Ishikawa (cell line): ENCODE data around the gene ASMTL.

ENCODE experiments used
- CEBPB ChIP-seq: IDR thresholded peaks from 2 replicates; pipeline ENCODE4 v1.6.1; 2012
- CREB1 ChIP-seq: IDR thresholded peaks from 2 replicates; pipeline ENCODE4 v1.6.1; 2012; ENCODE audit warnings: low read depth
- EGR1 ChIP-seq: IDR thresholded peaks from 2 replicates; pipeline ENCODE4 v1.6.1; 2012
- EP300 ChIP-seq: IDR thresholded peaks from 2 replicates; pipeline ENCODE4 v1.6.1; 2012; ENCODE audit warnings: borderline replicate concordance
- FOXM1 ChIP-seq: IDR thresholded peaks from 2 replicates; pipeline ENCODE4 v1.6.1; 2012; ENCODE audit warnings: low read depth, borderline replicate concordance
- NFIC ChIP-seq: IDR thresholded peaks from 2 replicates; pipeline ENCODE4 v1.6.1; 2012
- RAD21 ChIP-seq: IDR thresholded peaks from 2 replicates; pipeline ENCODE4 v1.6.1; 2012; ENCODE audit warnings: low read depth
- TAF1 ChIP-seq: IDR thresholded peaks from 2 replicates; pipeline ENCODE4 v1.6.1; 2012; ENCODE audit warnings: low read depth, mild to moderate bottlenecking
- TCF12 ChIP-seq: IDR thresholded peaks from 2 replicates; pipeline ENCODE4 v1.6.1; 2012; ENCODE audit warnings: low read depth
- TEAD4 ChIP-seq: IDR thresholded peaks from 2 replicates; pipeline ENCODE4 v1.6.1; 2012
- YY1 ChIP-seq: IDR thresholded peaks from 2 replicates; pipeline ENCODE4 v1.6.1; 2012; ENCODE audit warnings: low read depth
- TF ChIP-seq, protein P1 (sequence below): IDR thresholded peaks from 2 replicates; pipeline ENCODE4 v1.6.1; 2012; ENCODE audit warnings: low read depth, mild to moderate bottlenecking
- TF ChIP-seq, protein P2 (sequence below): IDR thresholded peaks from 2 replicates; pipeline ENCODE4 v1.6.1; 2012
- TF ChIP-seq, protein P3 (sequence below): IDR thresholded peaks from 2 replicates; pipeline ENCODE4 v1.6.1; 2012

DNA sequence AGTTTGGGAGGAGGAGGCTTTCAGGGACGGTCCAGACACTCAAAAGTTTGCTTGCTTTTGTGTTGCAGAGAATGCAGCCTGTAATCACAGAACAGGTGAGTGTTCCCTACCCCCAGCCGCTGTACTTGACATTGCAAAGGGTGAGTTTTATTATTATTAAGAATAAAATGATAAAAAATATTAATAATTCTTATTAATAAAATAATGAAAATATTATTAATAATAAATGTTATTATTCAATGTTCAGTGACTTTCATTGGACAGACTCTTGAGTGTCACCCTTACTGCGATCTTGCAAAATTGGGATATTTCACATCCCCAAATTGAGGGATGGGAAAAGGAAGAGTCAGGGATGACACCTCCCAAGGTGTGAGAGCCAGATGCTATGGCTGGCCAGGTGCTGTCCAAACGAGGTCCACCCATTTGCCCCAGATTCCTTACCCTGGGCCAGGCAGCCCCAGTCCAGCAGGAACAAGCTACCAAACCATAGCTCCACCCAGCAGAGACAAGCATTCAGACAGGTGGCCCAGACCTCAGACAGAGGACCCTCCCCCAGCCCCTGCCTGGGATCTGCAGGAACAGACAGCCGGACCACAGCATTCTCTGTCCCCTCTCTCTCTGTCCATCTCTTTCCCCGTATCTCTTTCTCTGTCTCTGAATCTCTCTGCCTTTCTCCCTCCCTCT is 93.8 kb downstream of the ASMTL start:
- TF ChIP-seq EGR1: no peak
- TF ChIP-seq EP300: no peak
- TF ChIP-seq, protein P1, sequence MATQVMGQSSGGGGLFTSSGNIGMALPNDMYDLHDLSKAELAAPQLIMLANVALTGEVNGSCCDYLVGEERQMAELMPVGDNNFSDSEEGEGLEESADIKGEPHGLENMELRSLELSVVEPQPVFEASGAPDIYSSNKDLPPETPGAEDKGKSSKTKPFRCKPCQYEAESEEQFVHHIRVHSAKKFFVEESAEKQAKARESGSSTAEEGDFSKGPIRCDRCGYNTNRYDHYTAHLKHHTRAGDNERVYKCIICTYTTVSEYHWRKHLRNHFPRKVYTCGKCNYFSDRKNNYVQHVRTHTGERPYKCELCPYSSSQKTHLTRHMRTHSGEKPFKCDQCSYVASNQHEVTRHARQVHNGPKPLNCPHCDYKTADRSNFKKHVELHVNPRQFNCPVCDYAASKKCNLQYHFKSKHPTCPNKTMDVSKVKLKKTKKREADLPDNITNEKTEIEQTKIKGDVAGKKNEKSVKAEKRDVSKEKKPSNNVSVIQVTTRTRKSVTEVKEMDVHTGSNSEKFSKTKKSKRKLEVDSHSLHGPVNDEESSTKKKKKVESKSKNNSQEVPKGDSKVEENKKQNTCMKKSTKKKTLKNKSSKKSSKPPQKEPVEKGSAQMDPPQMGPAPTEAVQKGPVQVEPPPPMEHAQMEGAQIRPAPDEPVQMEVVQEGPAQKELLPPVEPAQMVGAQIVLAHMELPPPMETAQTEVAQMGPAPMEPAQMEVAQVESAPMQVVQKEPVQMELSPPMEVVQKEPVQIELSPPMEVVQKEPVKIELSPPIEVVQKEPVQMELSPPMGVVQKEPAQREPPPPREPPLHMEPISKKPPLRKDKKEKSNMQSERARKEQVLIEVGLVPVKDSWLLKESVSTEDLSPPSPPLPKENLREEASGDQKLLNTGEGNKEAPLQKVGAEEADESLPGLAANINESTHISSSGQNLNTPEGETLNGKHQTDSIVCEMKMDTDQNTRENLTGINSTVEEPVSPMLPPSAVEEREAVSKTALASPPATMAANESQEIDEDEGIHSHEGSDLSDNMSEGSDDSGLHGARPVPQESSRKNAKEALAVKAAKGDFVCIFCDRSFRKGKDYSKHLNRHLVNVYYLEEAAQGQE: no peak
- no peak for TF ChIP-seq NFIC
- TF ChIP-seq CREB1: no peak
- TF ChIP-seq, protein P2, sequence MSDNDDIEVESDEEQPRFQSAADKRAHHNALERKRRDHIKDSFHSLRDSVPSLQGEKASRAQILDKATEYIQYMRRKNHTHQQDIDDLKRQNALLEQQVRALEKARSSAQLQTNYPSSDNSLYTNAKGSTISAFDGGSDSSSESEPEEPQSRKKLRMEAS: no peak
- no peak for TF ChIP-seq CEBPB
- no peak for TF ChIP-seq TCF12
- TF ChIP-seq TAF1: no peak
- TF ChIP-seq, protein P3, sequence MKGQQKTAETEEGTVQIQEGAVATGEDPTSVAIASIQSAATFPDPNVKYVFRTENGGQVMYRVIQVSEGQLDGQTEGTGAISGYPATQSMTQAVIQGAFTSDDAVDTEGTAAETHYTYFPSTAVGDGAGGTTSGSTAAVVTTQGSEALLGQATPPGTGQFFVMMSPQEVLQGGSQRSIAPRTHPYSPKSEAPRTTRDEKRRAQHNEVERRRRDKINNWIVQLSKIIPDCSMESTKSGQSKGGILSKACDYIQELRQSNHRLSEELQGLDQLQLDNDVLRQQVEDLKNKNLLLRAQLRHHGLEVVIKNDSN: no peak
- no peak for TF ChIP-seq FOXM1
- TF ChIP-seq YY1: no peak
- TF ChIP-seq RAD21: no peak
- TF ChIP-seq TEAD4: no peak
